Heart left ventricle (tissue), 16 donors: ENCODE measurements around the gene GTPBP10. TPM values are rescaled to one million over a fixed set of nuclear protein-coding genes. Genes with fewer than 3 reads are reported as not detected.

ENCODE experiments used
- ATAC-seq, 4 donors: fragments of 200-7000 bp; cut with Tn5 transposase; one replicate each; pipeline ENCODE4 v1.9.1; 2020 to 2022; ENCODE audit warnings: moderate library complexity in 4 of 4, mild to moderate bottlenecking in 3 of 4, moderate number of reproducible peaks in 1 of 4
- DNase-seq, 5 donors: peaks; one replicate each; pipeline ENCODE4 v3.0.0-alpha.2; 2020
- H3K27ac ChIP-seq, 12 donors: fragments of 200-600 bp; sonication (generic) in 4 of 12; one replicate each; pipeline versions ENCODE4 v1.5.0 to v1.8.0; 2016 to 2022; ENCODE audit warnings: mild to moderate bottlenecking in 2 of 12
- H3K27me3 ChIP-seq, 9 donors: fragments of 200-600 bp; sonication (generic) in 2 of 9; one replicate each; pipeline versions ENCODE4 v1.5.1 to v1.8.0; 2016 to 2022; ENCODE audit warnings: mild to moderate bottlenecking in 3 of 9
- H3K36me3 ChIP-seq, 9 donors: fragments of 200-600 bp; sonication (generic) in 2 of 9; one replicate each; pipeline versions ENCODE4 v1.5.0 to v1.8.0; 2018 to 2022; ENCODE audit warnings: mild to moderate bottlenecking in 2 of 9
- H3K4me1 ChIP-seq, 12 donors: fragments of 200-600 bp; sonication (generic) in 4 of 12; one replicate each; pipeline versions ENCODE4 v1.5.0 to v1.8.0; 2016 to 2022; ENCODE audit warnings: mild to moderate bottlenecking in 3 of 12
- H3K4me3 ChIP-seq, 12 donors: fragments of 200-600 bp; sonication (generic) in 4 of 12; one replicate each; pipeline versions ENCODE4 v1.5.0 to v1.8.0; 2017 to 2022; ENCODE audit warnings: mild to moderate bottlenecking in 9 of 12, moderate library complexity in 4 of 12
- H3K9me3 ChIP-seq, 12 donors: fragments of 200-600 bp; sonication (generic) in 4 of 12; one replicate each; pipeline versions ENCODE4 v1.5.0 to v1.8.0; 2016 to 2022; ENCODE audit warnings: mild to moderate bottlenecking in 1 of 12
- CTCF ChIP-seq, 12 donors: fragments of 200-600 bp; sonication (generic) in 4 of 12; IDR thresholded peaks; one replicate each; pipeline versions ENCODE4 v1.5.0 to v1.8.0; 2018 to 2022; ENCODE audit warnings: antibody characterized with exemption in 12 of 12, mild to moderate bottlenecking in 5 of 12
- POLR2A ChIP-seq, 2 donors: fragments of 450-650 bp; IDR thresholded peaks; one replicate each; pipeline ENCODE4 v1.6.1; 2017; ENCODE audit warnings: antibody characterized with exemption in 2 of 2, mild to moderate bottlenecking in 2 of 2, moderate library complexity in 2 of 2
- WGBS, 4 donors: extraction: QIAGEN DNeasy Blood & Tissue Kit in 2 of 4; methylation state at CpG; one replicate each; pipeline versions ENCODE4 v1.1.5 to v1.1.7; 2013 to 2018; 5-methylcytosine and 5-hydroxymethylcytosine counted together
- intact Hi-C, 10 donors: fragments of 100-400 bp; cut with DNase I; formaldehyde crosslinking; loops; one replicate each; pipeline versions ENCODE4 v1.11.1 to v1.14.2; 2022
- polyA plus RNA-seq, 2 donors: library from polyadenylated mRNA; stranded (reverse); fragments of 200-250 nt; gene quantifications; one replicate each; pipeline ENCODE4 v1.2.3, GENCODE V29; 2013
- total RNA-seq, 9 donors: library from RNA; depleted of rRNA in 2 of 9; stranded (reverse); fragments of >200 nt in 2 of 9; fragmentation: NEBNext Ultra II Directional in 3 of 9; extraction: Animal tissue kit (Norgen Biotek cat#: 25700) in 3 of 9; gene quantifications; one replicate each; pipeline versions ENCODE4 v1.1.0 to v1.2.4, GENCODE V29; 2016 to 2023
- donor health status: ischemic (EF 13 %, LVEDD 7.1; RV severe dilation, severe dysfunction).
- donor health status: healthy with polysubstance abuse.
- donor health status: DM: no; HTN: yes; CAD: no.
- donor health status: DM: no; HTN: no; CAD: no.
- donor health status: ischemic (EF 25% LVEDD 6.9; RV normal size, moderate dysfunction).
- donor health status: ischemic (EF 25% LVEDD 5.7; RV mildly dilated, moderate dysfunction).
- donor health status: healthy.
- donor health status: DM: yes; HTN: yes; CAD: no.
- donor health status: ischemic (EF 35%, LVEDD 5.7; RV mildly dilated, moderate dysfunction).
- donor health status: nonischemic (EF 11% LVEDD 7.7; RV severe dilation, severe dysfunction).
- donor health status: DM: yes; HTN: yes; CAD: no.
- donor health status: PGD.
- donor health status: ischemic (EF 29% LVEDD 5.4; RV normal size, mild dysfunction).
- donor health status: nonischemic (EF 23%, LVEDD 6.1; RV moderate dilation, normal function).

Gene GTPBP10
- total and polyA plus RNA-seq, 11 donors, result 8.2 to 28.4 (median 19.6) TPM

DNA sequence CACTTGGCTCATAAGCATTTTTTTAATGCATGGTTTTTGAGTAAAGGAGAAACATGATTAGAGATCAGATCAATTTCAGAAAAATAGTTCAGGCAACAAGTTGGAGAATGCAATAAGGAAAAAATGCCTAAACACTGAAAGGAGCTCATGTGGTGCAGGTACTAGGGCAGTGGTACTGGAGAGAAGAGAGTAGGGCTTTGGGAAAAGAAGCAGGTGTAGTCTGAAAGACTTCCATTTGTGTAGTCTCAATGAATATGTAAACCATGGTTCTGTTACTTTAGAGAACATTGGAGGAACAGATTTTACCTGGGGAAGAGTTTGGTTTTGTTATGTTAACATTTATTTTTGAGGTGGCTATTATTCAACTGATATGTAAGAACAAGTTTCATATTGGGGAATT is 5.5 kb downstream of the GTPBP10 start:
- Histone ChIP-seq H3K9me3 (peaks cover 0 to under 1% (median 0%) of the 10 kb centered on the region in 12 donors), H3K27ac (no peak overlapping the region), H3K4me3 (no peak overlapping the region), H3K27me3 (no peaks in the 10 kb centered on the region), H3K4me1 (peaks cover 0 to 13% (median 10%) of the 10 kb centered on the region in 12 donors), H3K36me3 (peaks cover 0 to 45% (median 30%) of the 10 kb centered on the region in 9 donors)
- no peak for TF ChIP-seq POLR2A (IDR thresholded peaks at IDR 0.05)
- no peak for TF ChIP-seq CTCF (IDR thresholded peaks at IDR 0.05)
- DNase-seq, result no peak
- ATAC-seq, result no peak
- intact Hi-C loops, result no loop called here

GRCh38 chr7:90383422-90383821 is 36.9 kb downstream of the GTPBP10 start:
- intact Hi-C loops, result no loop called here
- Histone ChIP-seq H3K27me3 (no peaks in the 10 kb centered on the region), H3K36me3 (peaks cover 0 to 95% (median 81%) of the 10 kb centered on the region in 9 donors), H3K9me3 (peaks cover 0 to 12% (median 0%) of the 10 kb centered on the region in 12 donors), H3K27ac (no peak overlapping the region), H3K4me1 (no peaks in the 10 kb centered on the region), H3K4me3 (no peak overlapping the region)
- 92 to 96% (median 96%) methylated on average over 1 of the region's 1 CpG for WGBS, 4 donors
- ATAC-seq (no peak), DNase-seq (no peak)
- no peak for TF ChIP-seq POLR2A (IDR thresholded peaks at IDR 0.05)
- no peak for TF ChIP-seq CTCF (IDR thresholded peaks at IDR 0.05)

GRCh38 chr7:90383861-90384260 is 37.3 kb downstream of the GTPBP10 start:
- no peak for TF ChIP-seq CTCF (IDR thresholded peaks at IDR 0.05)
- no peak for TF ChIP-seq POLR2A (IDR thresholded peaks at IDR 0.05)
- ATAC-seq (no peak), DNase-seq (no peak)
- Histone ChIP-seq H3K27me3 (no peaks in the 10 kb centered on the region), H3K9me3 (peaks cover 0 to 12% (median 0%) of the 10 kb centered on the region in 12 donors), H3K27ac (no peak overlapping the region), H3K4me1 (no peaks in the 10 kb centered on the region), H3K36me3 (peaks cover 0 to 91% (median 77%) of the 10 kb centered on the region in 9 donors), H3K4me3 (no peak overlapping the region)
- intact Hi-C loops, result no loop called here
- WGBS, 4 donors, result 95 to 98% (median 97%) methylated on average over 3 of the region's 3 CpGs

DNA sequence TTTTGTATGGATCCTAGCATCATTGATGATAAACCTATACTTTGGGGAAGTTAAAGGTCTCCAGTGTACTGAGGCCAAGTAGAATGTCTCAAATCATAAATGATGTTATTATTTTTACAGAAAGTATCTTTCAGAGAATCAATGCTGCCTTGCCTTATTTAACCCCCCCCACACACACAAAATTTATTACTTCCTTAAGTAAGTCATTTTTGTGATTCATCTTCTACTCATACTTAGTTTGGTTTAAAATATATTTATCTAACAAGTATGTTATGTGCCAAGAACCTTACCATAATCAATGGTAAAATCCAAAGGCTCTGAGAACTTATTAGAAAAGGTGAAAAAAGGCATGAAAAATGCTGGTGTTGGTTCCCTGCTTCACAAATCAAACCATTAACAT is 37.9 kb downstream of the GTPBP10 start:
- no peak overlapping the region for H3K4me3 ChIP-seq
- H3K9me3 ChIP-seq, result peaks cover 0 to 12% (median 0%) of the 10 kb centered on the region in 12 donors
- H3K27ac ChIP-seq, result no peak overlapping the region
- peaks cover 0 to 86% (median 71%) of the 10 kb centered on the region in 9 donors for H3K36me3 ChIP-seq
- ATAC-seq (no peak), DNase-seq (no peak)
- H3K4me1 ChIP-seq, result no peaks in the 10 kb centered on the region
- H3K27me3 ChIP-seq, result no peaks in the 10 kb centered on the region
- TF ChIP-seq POLR2A (IDR thresholded peaks at IDR 0.05) (no peak), CTCF (IDR thresholded peaks at IDR 0.05) (no peak)
- intact Hi-C loops, result no loop called here
